ENCODE results near the gene USP10.
A peak's percentile ranks its signal among the peaks of the same experiment; 100 is the strongest.

Gene USP10

GRCh38 chr16:84724606-84725309 is 25.0 kb downstream of the USP10 start:
- no peak for TF ChIP-seq CTCF (IDR thresholded peaks at IDR 0.05; ENCODE audit: borderline replicate concordance, control extremely low read depth, extremely low read depth, insufficient read depth, missing control alignments)
- in situ Hi-C loops (cut with MboI; ENCODE audit: low sequenced_read_pairs, unreplicated experiment) = loop anchor here (10.0 kb wide), 1 partner anchor 210 kb away; no protein-coding TSS in a partner anchor
- peak; percentile 48 for DNase-seq (ENCODE audit: low spot score)

- TF ChIP-seq CTCF (IDR thresholded peaks at IDR 0.05; ENCODE audit: borderline replicate concordance, control extremely low read depth, extremely low read depth, insufficient read depth, missing control alignments) = no peak
- in situ Hi-C loops (cut with MboI; ENCODE audit: low sequenced_read_pairs, unreplicated experiment) = loop anchor here (10.0 kb wide), 1 partner anchor 211 kb away; no protein-coding TSS in a partner anchor
- DNase-seq (ENCODE audit: low spot score) = no peak
These were observed 25.8 kb downstream of the USP10 start for GRCh38 chr16:84725481-84726078.

GRCh38 chr16:84726079-84726668 is 26.4 kb downstream of the USP10 start:
- peak; percentile 81 for TF ChIP-seq CTCF (IDR thresholded peaks at IDR 0.05; ENCODE audit: borderline replicate concordance, control extremely low read depth, extremely low read depth, insufficient read depth, missing control alignments)
- DNase-seq (ENCODE audit: low spot score) = peak; percentile 55
- in situ Hi-C loops (cut with MboI; ENCODE audit: low sequenced_read_pairs, unreplicated experiment) = loop anchor here (10.0 kb wide), 1 partner anchor 211 kb away; no protein-coding TSS in a partner anchor

- in situ Hi-C loops (cut with MboI; ENCODE audit: low sequenced_read_pairs, unreplicated experiment) = loop anchor here (10.0 kb wide), 1 partner anchor 212 kb away; no protein-coding TSS in a partner anchor
- peak; percentile 30 for DNase-seq (ENCODE audit: low spot score)
- TF ChIP-seq CTCF (IDR thresholded peaks at IDR 0.05; ENCODE audit: borderline replicate concordance, control extremely low read depth, extremely low read depth, insufficient read depth, missing control alignments) = no peak
These were observed 27.1 kb downstream of the USP10 start for GRCh38 chr16:84726669-84727467.

GRCh38 chr16:84728853-84729424 is 29.1 kb downstream of the USP10 start:
- no peak for TF ChIP-seq CTCF (IDR thresholded peaks at IDR 0.05; ENCODE audit: borderline replicate concordance, control extremely low read depth, extremely low read depth, insufficient read depth, missing control alignments)
- no peak for DNase-seq (ENCODE audit: low spot score)
- in situ Hi-C loops (cut with MboI; ENCODE audit: low sequenced_read_pairs, unreplicated experiment) = loop anchor here (10.0 kb wide), 1 partner anchor 214 kb away; no protein-coding TSS in a partner anchor
